HEK293 (cell line): ENCODE results near the gene SRMS.

Experiments
- CTCF ChIP-seq: fragments of 450-650 bp; formaldehyde crosslinking; IDR thresholded peaks from 2 replicates; pipeline ENCODE4 v1.5.1; 2016; ENCODE audit warnings: missing biosample characterization, missing genetic modification characterization
- KLF16 ChIP-seq: fragments of 450-650 bp; formaldehyde crosslinking; IDR thresholded peaks from 2 replicates; pipeline ENCODE4 v1.5.1; 2017; ENCODE audit warnings: missing biosample characterization, missing genetic modification characterization
- MZF1 ChIP-seq: fragments of 450-650 bp; formaldehyde crosslinking; IDR thresholded peaks from 2 replicates; pipeline ENCODE4 v1.5.1; 2017; ENCODE audit warnings: missing biosample characterization, missing genetic modification characterization, borderline replicate concordance
- SETDB1 ChIP-seq: IDR thresholded peaks from one replicate; pipeline ENCODE4 v1.6.1; 2017; ENCODE audit warnings: mild to moderate bottlenecking, low read length, moderate library complexity, mixed read lengths; ENCODE audit not compliant: insufficient read length
- YY1 ChIP-seq: fragments of 450-650 bp; formaldehyde crosslinking; IDR thresholded peaks from 2 replicates; pipeline ENCODE4 v1.5.1; 2018; ENCODE audit warnings: missing biosample characterization, missing genetic modification characterization
- ZBTB20 ChIP-seq: fragments of 450-650 bp; formaldehyde crosslinking; IDR thresholded peaks from 2 replicates; pipeline ENCODE4 v1.5.1; 2016; ENCODE audit warnings: missing biosample characterization, missing genetic modification characterization
- ZNF148 ChIP-seq: fragments of 450-650 bp; formaldehyde crosslinking; IDR thresholded peaks from 2 replicates; pipeline ENCODE4 v1.5.0; 2017; ENCODE audit warnings: missing biosample characterization, missing genetic modification characterization, borderline replicate concordance
- ZNF239 ChIP-seq: fragments of 450-650 bp; formaldehyde crosslinking; IDR thresholded peaks from 2 replicates; pipeline ENCODE4 v1.5.1; 2016; ENCODE audit warnings: missing biosample characterization, missing genetic modification characterization
- ZNF274 ChIP-seq, 2 experiments: fragments of 200-500 bp in 1 of 2; fragments of 450-650 bp in 1 of 2; sonication (Bioruptor generic) in 1 of 2; formaldehyde crosslinking in 1 of 2; IDR thresholded peaks; 2 replicates each; pipeline versions ENCODE4 v1.5.1 to v1.6.1; 2014 to 2016; ENCODE audit warnings: borderline replicate concordance in 1 of 2, inconsistent platforms in 1 of 2, low read length in 1 of 2, missing biosample characterization in 1 of 2, missing genetic modification characterization in 1 of 2
- ZNF76 ChIP-seq: fragments of 450-650 bp; formaldehyde crosslinking; IDR thresholded peaks from 2 replicates; pipeline ENCODE4; 2016; ENCODE audit warnings: low read depth, missing biosample characterization, missing genetic modification characterization, borderline replicate concordance

GRCh38 chr20:63505281-63505680, 42.3 kb downstream of the SRMS start:
- no peak for TF ChIP-seq CTCF
- no peak for TF ChIP-seq ZNF239 (tag by site-specific recombination)
- TF ChIP-seq YY1: no peak
- no peak for TF ChIP-seq ZBTB20
- TF ChIP-seq ZNF148: no peak
- TF ChIP-seq SETDB1: no peak
- no peak for TF ChIP-seq MZF1
- no peak for TF ChIP-seq ZNF274 (IDR thresholded peaks at IDR 0.05; ENCODE audit: low read length)
- TF ChIP-seq ZNF274 (tag by site-specific recombination; IDR thresholded peaks at IDR 0.05; ENCODE audit: borderline replicate concordance): no peak
- TF ChIP-seq KLF16: no peak
- TF ChIP-seq ZNF76 (tag by site-specific recombination): no peak
